Prostate gland (tissue), 2 donors: ENCODE data around the gene DCP1A. TPM values are rescaled to one million over a fixed set of nuclear protein-coding genes. Genes with fewer than 3 reads are reported as not detected.

Experiments
- DNase-seq: peaks from one replicate; pipeline ENCODE4 v3.0.0-alpha.2; 2019; ENCODE audit warnings: low spot score
- H3K27ac ChIP-seq, 2 donors: fragments of 200-600 bp; sonication (generic); 2 replicates each; pipeline ENCODE4 v1.5.1; 2017 to 2019
- H3K27me3 ChIP-seq: fragments of 200-600 bp; sonication (generic); replicated peaks from 2 replicates; pipeline ENCODE4 v1.5.1; 2019; ENCODE audit not compliant: insufficient read depth
- H3K36me3 ChIP-seq, 2 donors: fragments of 200-600 bp; sonication (generic); 1 replicate in 1 of 2; 2 replicates in 1 of 2; pipeline versions ENCODE4 v1.5.1 to v1.8.1; 2017 to 2019
- H3K4me1 ChIP-seq: fragments of 200-600 bp; sonication (generic); replicated peaks from 2 replicates; pipeline ENCODE4 v1.5.1; 2019
- H3K4me3 ChIP-seq, 2 donors: fragments of 200-600 bp; sonication (generic); 2 replicates each; pipeline ENCODE4 v1.5.1; 2017 to 2019
- H3K9me3 ChIP-seq: fragments of 200-600 bp; sonication (generic); 2 replicates; pipeline ENCODE4 v1.5.1; 2017
- CTCF ChIP-seq, 4 experiments: fragments of 200-600 bp in 2 of 4; fragments of 450-650 bp in 2 of 4; sonication (generic) in 2 of 4; IDR thresholded peaks; 1 replicate in 3 of 4; 2 replicates in 1 of 4; pipeline ENCODE4 v1.5.1; 2016 to 2019; ENCODE audit warnings: antibody characterized with exemption in 4 of 4, mild to moderate bottlenecking in 2 of 4, moderate library complexity in 2 of 4
- POLR2A ChIP-seq: fragments of 450-650 bp; IDR thresholded peaks from one replicate; pipeline ENCODE4 v1.6.1; 2016; ENCODE audit warnings: antibody characterized with exemption, mild to moderate bottlenecking
- POLR2AphosphoS5 ChIP-seq: sonication (generic); formaldehyde crosslinking; IDR thresholded peaks from one replicate; pipeline ENCODE4 v1.6.1; 2017; ENCODE audit warnings: antibody characterized with exemption
- WGBS: methylation state at CpG from one replicate; pipeline ENCODE4 v1.1.5; 2018; 5-methylcytosine and 5-hydroxymethylcytosine counted together
- intact Hi-C: fragments of 100-400 bp; cut with DNase I; formaldehyde crosslinking; loops from one replicate; pipeline ENCODE4 v1.14.2; 2022
- small RNA-seq, 2 donors: library from RNA; depleted of rRNA; stranded (forward); fragments of <200 nt; gene quantifications; one replicate each; pipeline ENCODE3, GENCODE V24; 2016
- total RNA-seq, 2 donors: library from RNA; depleted of rRNA; stranded (reverse); fragments of >200 nt; gene quantifications; one replicate each; pipeline ENCODE4 v1.1.0, GENCODE V29; 2016

DCP1A gene
- total RNA-seq, 2 donors from 2014 or later: 13.0 to 33.0 TPM

DNA sequence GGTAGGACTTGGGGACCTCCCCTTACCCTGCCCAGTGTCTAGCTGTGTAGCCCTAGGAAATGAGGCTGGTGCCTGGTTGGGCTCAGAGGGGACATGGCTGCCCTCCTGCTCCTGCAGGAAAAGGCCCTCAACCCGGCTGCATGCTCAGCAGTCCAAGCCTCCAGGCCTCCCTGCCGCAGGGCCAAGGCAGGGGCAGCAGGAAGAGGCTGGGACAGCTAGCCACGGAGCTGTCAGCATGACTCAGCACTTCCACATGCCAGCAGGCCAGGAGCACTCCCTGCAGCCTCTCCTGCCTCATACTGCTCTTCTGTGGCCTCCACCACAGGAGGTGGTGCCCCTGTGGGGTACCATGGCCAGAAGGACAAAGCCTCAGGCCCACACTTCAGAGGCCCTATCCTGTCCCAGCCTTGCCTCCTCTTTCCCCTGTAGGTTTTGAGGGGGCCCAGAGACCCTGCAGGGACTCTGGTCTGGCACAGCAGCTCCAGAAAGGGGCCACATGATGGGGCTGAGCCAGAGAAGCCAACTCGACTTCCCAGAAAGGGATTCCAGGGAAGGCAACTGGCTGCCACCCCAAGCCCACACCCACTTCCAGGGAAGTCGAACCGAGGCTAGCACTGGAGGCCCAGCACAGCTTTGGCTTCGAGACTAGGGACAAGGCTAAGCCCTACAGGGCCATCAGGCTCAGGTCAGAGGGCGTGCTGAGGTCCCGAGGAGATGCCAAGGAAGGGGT is 111.1 kb downstream of the DCP1A start:
- peaks cover 4 to 36% of the 10 kb centered on the region in 2 donors for H3K36me3 ChIP-seq
- H3K27ac ChIP-seq: peak overlapping the region; percentile 52 to 67
- no peaks in the 10 kb centered on the region for H3K27me3 ChIP-seq
- intact Hi-C loops: no loop called here
- H3K4me1 ChIP-seq: peaks cover 13% of the 10 kb centered on the region
- peak; percentile 47 for DNase-seq
- no peak for TF ChIP-seq CTCF (IDR thresholded peaks at IDR 0.05)
- TF ChIP-seq POLR2A: no peak
- TF ChIP-seq POLR2AphosphoS5: peak; percentile 39
- no peaks in the 10 kb centered on the region for H3K9me3 ChIP-seq
- 78% methylated on average over 7 of the region's 9 CpGs for WGBS
- no peak overlapping the region for H3K4me3 ChIP-seq

DNA sequence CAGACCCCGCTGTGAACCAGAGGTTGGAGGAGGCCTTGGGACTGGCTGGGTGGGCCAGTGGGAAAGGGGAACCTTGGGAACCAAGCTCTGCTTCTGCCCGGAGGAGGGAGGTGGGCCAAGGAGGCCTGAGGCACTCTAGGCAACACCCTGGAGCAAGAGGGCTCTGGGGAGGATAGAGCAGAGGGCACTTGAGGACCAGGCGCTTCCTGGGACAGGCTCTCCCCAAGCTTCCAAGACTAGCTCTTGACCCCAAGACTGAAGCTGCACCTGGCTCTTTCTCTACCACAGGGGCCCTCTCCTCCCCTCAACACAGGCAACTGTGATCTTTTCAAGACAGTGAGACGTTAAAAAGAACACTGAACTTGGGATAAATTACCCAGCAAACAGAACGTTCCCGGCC is 111.8 kb downstream of the DCP1A start:
- intact Hi-C loops: no loop called here
- peaks cover 4 to 29% of the 10 kb centered on the region in 2 donors for H3K36me3 ChIP-seq
- no peaks in the 10 kb centered on the region for H3K27me3 ChIP-seq
- H3K9me3 ChIP-seq: no peaks in the 10 kb centered on the region
- TF ChIP-seq POLR2AphosphoS5: no peak
- no peak for TF ChIP-seq CTCF (IDR thresholded peaks at IDR 0.05)
- TF ChIP-seq POLR2A: no peak
- H3K4me1 ChIP-seq: peaks cover 13% of the 10 kb centered on the region
- H3K27ac ChIP-seq: peak overlapping the region in 1 of 2 donors; percentile 52
- DNase-seq: no peak
- WGBS: 72% methylated on average over 6 of the region's 6 CpGs
- no peak overlapping the region for H3K4me3 ChIP-seq

- no peak for TF ChIP-seq POLR2A
- TF ChIP-seq CTCF (IDR thresholded peaks at IDR 0.05): no peak
- no peak for TF ChIP-seq POLR2AphosphoS5
- H3K27me3 ChIP-seq: no peaks in the 10 kb centered on the region
- H3K9me3 ChIP-seq: no peaks in the 10 kb centered on the region
- no peak overlapping the region for H3K27ac ChIP-seq
- DNase-seq: no peak
- intact Hi-C loops: no loop called here
- no peak overlapping the region for H3K4me3 ChIP-seq
- H3K4me1 ChIP-seq: peaks cover 13% of the 10 kb centered on the region
- H3K36me3 ChIP-seq: peaks cover 0 to 33% of the 10 kb centered on the region in 2 donors
- 96% methylated on average over 10 of the region's 10 CpGs for WGBS
These were observed 112.5 kb downstream of the DCP1A start for GRCh38 chr3:53234841-53235232.

GRCh38 chr3:53234130-53234840 is 113.1 kb downstream of the DCP1A start:
- intact Hi-C loops: no loop called here
- H3K27me3 ChIP-seq: no peaks in the 10 kb centered on the region
- no peak overlapping the region for H3K4me3 ChIP-seq
- H3K4me1 ChIP-seq: peaks cover 13% of the 10 kb centered on the region
- no peaks in the 10 kb centered on the region for H3K9me3 ChIP-seq
- no peak for DNase-seq
- WGBS: 87% methylated on average over 15 of the region's 15 CpGs
- H3K36me3 ChIP-seq: peaks cover under 1 to 34% of the 10 kb centered on the region in 2 donors
- no peak overlapping the region for H3K27ac ChIP-seq
- no peak for TF ChIP-seq POLR2AphosphoS5
- no peak for TF ChIP-seq POLR2A
- TF ChIP-seq CTCF (IDR thresholded peaks at IDR 0.05): no peak

Small RNA genes within 50 kb of the gene (small RNA-seq; reads per million reads assigned to genes)
- gene RF00019 (0 reads per million in 2 donors), gene RF00212 (0 reads per million in 2 donors), gene RF00568 (0 reads per million in 2 donors)

Other genes with a start within 250 kb of the DCP1A start
- gene RFT1, start 217.1 kb downstream of the DCP1A start, total RNA-seq: 10 to 100 TPM; 10.3 to 31.1 TPM
- 10 to 100 TPM; 33.4 to 57.9 TPM for gene PRKCD, start 186.3 kb downstream of the DCP1A start, total RNA-seq
- 100 to 1,000 TPM; 187 to 226 TPM for gene TKT, start 91.5 kb downstream of the DCP1A start, total RNA-seq
- gene CACNA1D, start 147.1 kb upstream of the DCP1A start, total RNA-seq: 10 to 100 TPM; 15.5 to 45.1 TPM